Stimulated activated memory B cell treated with anti-CD40 and anti-IgM and Interleukin-4, amounts not matched to agents 10 μg/mL and 1 μg/mL and 100 μg/mL, for 72 hours (primary cell): ENCODE data around the gene EMC7.
A peak's percentile ranks its signal among the peaks of the same experiment; 100 is the strongest.
"Not testable (repeated sequence)": the region's sequence is repeated elsewhere in the genome, so short reads cannot be mapped to it uniquely, and the experiment has no call there.

Experiments
- ATAC-seq: fragments of 150-1000 bp; cut with Tn5 transposase; 2 replicates; pipeline ENCODE4 v1.10.0; 2021
- H3K27ac Mint-ChIP-seq: one replicate; pipeline ENCODE4 v1.8.0; 2022; ENCODE audit warnings: mild to moderate bottlenecking, mixed read lengths
- H3K27me3 Mint-ChIP-seq: one replicate; pipeline ENCODE4 v1.8.0; 2022; ENCODE audit warnings: mixed read lengths
- H3K36me3 Mint-ChIP-seq: one replicate; pipeline ENCODE4 v1.8.0; 2022; ENCODE audit warnings: mixed read lengths
- H3K4me1 Mint-ChIP-seq: one replicate; pipeline ENCODE4 v1.8.0; 2022; ENCODE audit warnings: mixed read lengths
- H3K4me3 Mint-ChIP-seq: one replicate; pipeline ENCODE4 v1.8.0; 2022; ENCODE audit warnings: mild to moderate bottlenecking, moderate library complexity, mixed read lengths
- H3K9me3 Mint-ChIP-seq: one replicate; pipeline ENCODE4 v1.8.0; 2022; ENCODE audit warnings: mixed read lengths

EMC7 gene

GRCh38 chr15:34056911-34057310 lies 44.8 kb downstream of the EMC7 start:
- Mint-ChIP-seq H3K4me3 (no peak overlapping the region), H3K27ac (no peak overlapping the region), H3K4me1 (peaks cover 3% of the 10 kb centered on the region), H3K36me3 (peaks cover 1% of the 10 kb centered on the region), H3K9me3 (no peaks in the 10 kb centered on the region), H3K27me3 (no peaks in the 10 kb centered on the region)
- no peak for ATAC-seq

- Mint-ChIP-seq H3K4me1 (no peaks in the 10 kb centered on the region), H3K36me3 (peaks cover 10% of the 10 kb centered on the region), H3K4me3 (no peak overlapping the region), H3K9me3 (peaks cover 8% of the 10 kb centered on the region), H3K27ac (no peak overlapping the region), H3K27me3 (no peaks in the 10 kb centered on the region)
- no peak for ATAC-seq
These were observed 45.6 kb downstream of the EMC7 start for GRCh38 chr15:34055868-34056595.

GRCh38 chr15:34054081-34054707 lies 47.5 kb downstream of the EMC7 start:
- Mint-ChIP-seq H3K4me3 (no peak overlapping the region), H3K36me3 (peaks cover 23% of the 10 kb centered on the region), H3K9me3 (peaks cover 17% of the 10 kb centered on the region), H3K4me1 (no peaks in the 10 kb centered on the region), H3K27me3 (no peaks in the 10 kb centered on the region), H3K27ac (no peak overlapping the region)
- ATAC-seq: no peak

- H3K4me3 Mint-ChIP-seq, H3K4me1 Mint-ChIP-seq, ATAC-seq, H3K27me3 Mint-ChIP-seq, H3K27ac Mint-ChIP-seq: not testable (repeated sequence)
- peaks cover 26% of the 10 kb centered on the region for H3K36me3 Mint-ChIP-seq
- H3K9me3 Mint-ChIP-seq: peaks cover 19% of the 10 kb centered on the region
These were observed 51.3 kb downstream of the EMC7 start for GRCh38 chr15:34050385-34050784.

- ATAC-seq: no peak
- no peaks in the 10 kb centered on the region for H3K27me3 Mint-ChIP-seq
- peaks cover 19% of the 10 kb centered on the region for H3K9me3 Mint-ChIP-seq
- peaks cover 26% of the 10 kb centered on the region for H3K36me3 Mint-ChIP-seq
- peaks cover 3% of the 10 kb centered on the region for H3K4me1 Mint-ChIP-seq
- H3K4me3 Mint-ChIP-seq: no peak overlapping the region
- no peak overlapping the region for H3K27ac Mint-ChIP-seq
These were observed 52.5 kb downstream of the EMC7 start for GRCh38 chr15:34049112-34049511.

- Mint-ChIP-seq H3K36me3 (peaks cover 26% of the 10 kb centered on the region), H3K9me3 (peaks cover 19% of the 10 kb centered on the region), H3K27me3 (no peaks in the 10 kb centered on the region), H3K4me1 (peaks cover 11% of the 10 kb centered on the region), H3K27ac (no peak overlapping the region), H3K4me3 (no peak overlapping the region)
- no peak for ATAC-seq
These were observed 53.5 kb downstream of the EMC7 start for GRCh38 chr15:34047893-34048775.

- peaks cover 16% of the 10 kb centered on the region for H3K9me3 Mint-ChIP-seq
- H3K4me1 Mint-ChIP-seq: peaks cover 11% of the 10 kb centered on the region
- no peak for ATAC-seq
- H3K4me3 Mint-ChIP-seq: no peak overlapping the region
- H3K27me3 Mint-ChIP-seq: no peaks in the 10 kb centered on the region
- no peak overlapping the region for H3K27ac Mint-ChIP-seq
- H3K36me3 Mint-ChIP-seq: peaks cover 22% of the 10 kb centered on the region
These were observed 55.1 kb downstream of the EMC7 start for GRCh38 chr15:34046471-34047145.

GRCh38 chr15:34043813-34044212 lies 57.8 kb downstream of the EMC7 start:
- Mint-ChIP-seq H3K36me3 (no peaks in the 10 kb centered on the region), H3K9me3 (no peaks in the 10 kb centered on the region), H3K27ac (no peak overlapping the region), H3K4me1 (peaks cover 28% of the 10 kb centered on the region), H3K4me3 (no peak overlapping the region), H3K27me3 (no peaks in the 10 kb centered on the region)
- no peak for ATAC-seq

- ATAC-seq: no peak
- H3K9me3 Mint-ChIP-seq: no peaks in the 10 kb centered on the region
- H3K36me3 Mint-ChIP-seq: no peaks in the 10 kb centered on the region
- H3K27me3 Mint-ChIP-seq: no peaks in the 10 kb centered on the region
- H3K4me3 Mint-ChIP-seq: no peak overlapping the region
- H3K27ac Mint-ChIP-seq: no peak overlapping the region
- peaks cover 28% of the 10 kb centered on the region for H3K4me1 Mint-ChIP-seq
These were observed 58.3 kb downstream of the EMC7 start for GRCh38 chr15:34043391-34043790.

- H3K4me1 Mint-ChIP-seq: peaks cover 34% of the 10 kb centered on the region
- no peak for ATAC-seq
- H3K4me3 Mint-ChIP-seq: peak overlapping the region; percentile 72
- H3K27me3 Mint-ChIP-seq: no peaks in the 10 kb centered on the region
- H3K36me3 Mint-ChIP-seq: no peaks in the 10 kb centered on the region
- no peaks in the 10 kb centered on the region for H3K9me3 Mint-ChIP-seq
- H3K27ac Mint-ChIP-seq: peak overlapping the region; percentile 93
These were observed 61.9 kb downstream of the EMC7 start for GRCh38 chr15:34039790-34040113.

GRCh38 chr15:34038871-34039789 lies 62.5 kb downstream of the EMC7 start, which contains the start of gene AVEN:
Gene AVEN, minus strand, starts transcription at chr15:34039204. Its CDS starts 158 bp downstream, at chr15:34039046.
- no peaks in the 10 kb centered on the region for H3K9me3 Mint-ChIP-seq
- H3K36me3 Mint-ChIP-seq: no peaks in the 10 kb centered on the region
- H3K4me3 Mint-ChIP-seq: peak within 1 kb of the TSS; percentile 92
- H3K4me1 Mint-ChIP-seq: peaks cover 32% of the 10 kb centered on the region
- H3K27ac Mint-ChIP-seq: peak within 1 kb of the TSS; percentile 93
- ATAC-seq: peak; percentile 78
- no peaks in the 10 kb centered on the region for H3K27me3 Mint-ChIP-seq

- Mint-ChIP-seq H3K27ac (peak overlapping the region; percentile 93), H3K9me3 (no peaks in the 10 kb centered on the region), H3K4me3 (peak overlapping the region; percentile 92)
These were observed 63.4 kb downstream of the EMC7 start for GRCh38 chr15:34038023-34038870.

More at GRCh38 chr15:34038023-34038870, 63.4 kb downstream of the EMC7 start:
- peak; percentile 88 for ATAC-seq
- H3K4me1 Mint-ChIP-seq: peaks cover 23% of the 10 kb centered on the region
- no peaks in the 10 kb centered on the region for H3K27me3 Mint-ChIP-seq
- no peaks in the 10 kb centered on the region for H3K36me3 Mint-ChIP-seq
